Choroid plexus epithelial cell (primary cell): ENCODE measurements around the gene YPEL2.

ENCODE experiments used
- DNase-seq: peaks from one replicate; pipeline ENCODE4 v3.0.0-alpha.2; 2010; ENCODE audit warnings: low read depth
- H3K4me3 ChIP-seq: 2 replicates; pipeline ENCODE4 v1.5.1; 2011; ENCODE audit warnings: low read depth, mild to moderate bottlenecking, control low read depth, low read length, moderate library complexity
- TF ChIP-seq, protein P1 (sequence below): conservative IDR thresholded peaks from 2 replicates; pipeline ENCODE4 v1.5.1; 2011; ENCODE audit warnings: low read depth, mild to moderate bottlenecking, control low read depth, inconsistent platforms, low read length, moderate library complexity

YPEL2 gene

GRCh38 chr17:59366773-59367656, 35.6 kb downstream of the YPEL2 start:
- peak; percentile 82 for DNase-seq
- TF ChIP-seq, protein P1, sequence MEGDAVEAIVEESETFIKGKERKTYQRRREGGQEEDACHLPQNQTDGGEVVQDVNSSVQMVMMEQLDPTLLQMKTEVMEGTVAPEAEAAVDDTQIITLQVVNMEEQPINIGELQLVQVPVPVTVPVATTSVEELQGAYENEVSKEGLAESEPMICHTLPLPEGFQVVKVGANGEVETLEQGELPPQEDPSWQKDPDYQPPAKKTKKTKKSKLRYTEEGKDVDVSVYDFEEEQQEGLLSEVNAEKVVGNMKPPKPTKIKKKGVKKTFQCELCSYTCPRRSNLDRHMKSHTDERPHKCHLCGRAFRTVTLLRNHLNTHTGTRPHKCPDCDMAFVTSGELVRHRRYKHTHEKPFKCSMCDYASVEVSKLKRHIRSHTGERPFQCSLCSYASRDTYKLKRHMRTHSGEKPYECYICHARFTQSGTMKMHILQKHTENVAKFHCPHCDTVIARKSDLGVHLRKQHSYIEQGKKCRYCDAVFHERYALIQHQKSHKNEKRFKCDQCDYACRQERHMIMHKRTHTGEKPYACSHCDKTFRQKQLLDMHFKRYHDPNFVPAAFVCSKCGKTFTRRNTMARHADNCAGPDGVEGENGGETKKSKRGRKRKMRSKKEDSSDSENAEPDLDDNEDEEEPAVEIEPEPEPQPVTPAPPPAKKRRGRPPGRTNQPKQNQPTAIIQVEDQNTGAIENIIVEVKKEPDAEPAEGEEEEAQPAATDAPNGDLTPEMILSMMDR, result no peak
- H3K4me3 ChIP-seq, result no peak overlapping the region

DNA sequence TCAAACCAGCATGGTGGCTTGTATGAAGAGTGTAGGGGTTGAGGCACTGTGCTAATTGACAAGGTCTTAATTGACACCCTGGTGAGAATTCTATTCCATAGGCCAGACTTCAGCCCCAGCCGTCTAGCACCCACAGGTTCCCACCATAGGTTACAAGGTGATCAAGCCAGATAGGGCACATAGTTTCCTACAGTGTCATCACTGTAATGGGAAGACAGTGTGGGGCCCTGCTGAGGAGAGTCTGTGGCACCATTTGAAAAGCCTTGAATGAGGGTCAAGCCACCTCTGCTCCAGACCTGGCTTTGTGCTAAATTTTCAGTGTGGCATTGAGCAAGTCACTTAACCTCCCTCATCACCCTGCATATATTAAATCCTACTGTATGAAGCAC, 36.2 kb downstream of the YPEL2 start:
- DNase-seq, result peak; percentile 48
- TF ChIP-seq, protein P1, result no peak
- no peak overlapping the region for H3K4me3 ChIP-seq

DNA sequence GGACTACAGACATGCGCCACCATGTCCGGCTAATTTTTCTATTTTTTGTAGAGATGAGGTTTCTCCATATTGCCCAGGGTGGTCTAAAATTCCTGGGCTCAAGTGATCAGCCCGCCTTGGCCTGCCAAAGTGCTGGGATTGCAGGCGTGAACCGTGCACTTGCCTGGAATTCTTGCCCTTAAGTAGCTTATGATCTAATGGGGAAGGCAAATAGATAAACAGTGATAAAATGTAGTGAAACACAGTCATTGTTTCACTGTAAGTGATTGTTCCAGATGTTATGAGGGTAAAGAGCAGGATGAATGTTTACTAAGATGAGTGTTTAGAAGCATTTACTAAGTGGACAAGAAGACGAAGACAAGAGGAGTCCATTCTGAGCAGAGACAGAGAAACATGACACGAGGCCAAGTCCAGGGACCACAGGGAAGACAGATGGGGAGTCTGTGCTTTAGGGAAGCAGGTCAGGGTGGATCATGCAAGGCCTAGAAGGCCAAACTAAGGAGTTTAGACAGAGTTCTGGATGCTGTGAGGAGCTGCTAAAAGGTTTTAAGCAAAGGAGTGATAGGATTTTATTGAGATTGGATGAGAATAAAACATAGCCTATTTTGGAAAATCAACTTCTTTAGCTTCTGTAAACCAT, 36.9 kb downstream of the YPEL2 start:
- no peak for DNase-seq
- H3K4me3 ChIP-seq, result no peak overlapping the region
- TF ChIP-seq, protein P1, result no peak

GRCh38 chr17:59369031-59369975, 37.8 kb downstream of the YPEL2 start:
- TF ChIP-seq, protein P1, result no peak
- no peak overlapping the region for H3K4me3 ChIP-seq
- DNase-seq, result peak; percentile 83

- H3K4me3 ChIP-seq, result no peak overlapping the region
- TF ChIP-seq, protein P1, result no peak
- DNase-seq, result no peak
Measured at GRCh38 chr17:59370593-59371299, 39.3 kb downstream of the YPEL2 start.

DNA sequence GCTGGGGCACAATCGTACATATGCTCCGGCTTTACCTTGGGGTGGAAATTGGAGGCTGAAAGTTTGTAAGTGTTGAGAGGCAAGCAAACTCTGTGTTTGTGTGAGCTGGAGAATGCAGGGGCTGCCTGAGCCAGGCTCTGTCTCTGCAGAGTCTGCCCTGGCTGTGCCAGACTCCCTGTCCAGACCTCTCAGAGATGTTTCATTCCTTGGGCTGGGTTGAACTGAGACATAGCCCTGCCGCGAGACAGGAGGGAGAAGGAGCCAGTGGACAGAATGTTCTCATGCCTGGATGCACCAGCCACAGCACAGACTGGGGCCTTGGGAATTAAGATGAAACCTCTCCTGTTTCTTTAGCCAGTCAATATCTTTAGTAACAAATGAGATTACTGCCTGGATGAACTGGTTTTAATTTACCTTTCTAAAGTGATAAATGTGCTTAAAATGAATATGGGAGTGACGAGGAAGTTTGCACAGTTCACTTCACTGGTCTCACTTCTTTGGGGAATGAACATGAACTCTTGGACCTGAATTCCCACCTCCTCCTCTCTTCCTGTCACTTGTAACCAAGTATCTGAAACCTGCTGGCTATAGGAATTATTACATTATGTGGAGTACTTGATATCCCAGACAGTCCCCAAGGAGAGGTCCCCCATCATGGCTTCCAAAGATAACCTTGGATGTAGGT, 40.1 kb downstream of the YPEL2 start:
- no peak overlapping the region for H3K4me3 ChIP-seq
- TF ChIP-seq, protein P1, result no peak
- peak; percentile 89 for DNase-seq
